Hepatocyte (in vitro differentiated cells): ENCODE results near the gene ATXN2. TPM values are rescaled to one million over a fixed set of nuclear protein-coding genes. Genes with fewer than 3 reads are reported as not detected.

Experiments used
- DNase-seq: peaks from one replicate; pipeline ENCODE4 v3.0.0-alpha.2; 2016; ENCODE audit warnings: low spot score
- H2AFZ ChIP-seq: fragments of 200-600 bp; sonication (generic); 2 replicates; pipeline ENCODE4 v1.6.0; 2016; ENCODE audit warnings: antibody characterized with exemption, mild to moderate bottlenecking
- H3K27ac ChIP-seq: fragments of 200-600 bp; sonication (generic); 2 replicates; pipeline ENCODE4 v1.5.1; 2016; ENCODE audit warnings: mild to moderate bottlenecking
- H3K27me3 ChIP-seq: fragments of 200-600 bp; sonication (generic); 2 replicates; pipeline ENCODE4 v1.6.1; 2016
- H3K36me3 ChIP-seq: fragments of 200-600 bp; sonication (generic); replicated peaks from 2 replicates; pipeline ENCODE4 v1.5.1; 2016; ENCODE audit warnings: low read depth; ENCODE audit not compliant: insufficient read depth
- H3K4me1 ChIP-seq: fragments of 200-600 bp; sonication (generic); 2 replicates; pipeline ENCODE4 v1.5.1; 2016; ENCODE audit warnings: mild to moderate bottlenecking, moderate library complexity; ENCODE audit not compliant: insufficient read depth
- H3K4me2 ChIP-seq: fragments of 200-600 bp; sonication (generic); 2 replicates; pipeline ENCODE4 v1.6.0; 2016
- H3K4me3 ChIP-seq: fragments of 200-600 bp; sonication (generic); 2 replicates; pipeline ENCODE4 v1.5.1; 2016; ENCODE audit warnings: mild to moderate bottlenecking
- H3K79me2 ChIP-seq: fragments of 200-600 bp; sonication (generic); 2 replicates; pipeline ENCODE4 v1.6.0; 2017; ENCODE audit warnings: mild to moderate bottlenecking
- H3K9me2 ChIP-seq: fragments of 200-600 bp; sonication (generic); replicated peaks from 2 replicates; pipeline ENCODE4 v1.6.0; 2017; ENCODE audit warnings: mild to moderate bottlenecking; ENCODE audit not compliant: insufficient read depth
- H3K9me3 ChIP-seq: fragments of 200-600 bp; sonication (generic); 2 replicates; pipeline ENCODE4 v1.5.1; 2016; ENCODE audit warnings: low read depth, mild to moderate bottlenecking
- H4K20me1 ChIP-seq: fragments of 200-600 bp; sonication (generic); 2 replicates; pipeline ENCODE4 v1.6.0; 2016; ENCODE audit warnings: mild to moderate bottlenecking; ENCODE audit not compliant: insufficient read depth, poor library complexity, severe bottlenecking
- CTCF ChIP-seq: fragments of 200-600 bp; sonication (generic); IDR thresholded peaks from 2 replicates; pipeline ENCODE4 v1.5.1; 2016; ENCODE audit warnings: antibody characterized with exemption, mild to moderate bottlenecking; ENCODE audit not compliant: poor library complexity
- EZH2 ChIP-seq: fragments of 200-600 bp; sonication (generic); IDR thresholded peaks from 2 replicates; pipeline ENCODE4 v1.6.1; 2016; ENCODE audit warnings: antibody characterized with exemption, mild to moderate bottlenecking, borderline replicate concordance
- EZH2phosphoT487 ChIP-seq: fragments of 200-600 bp; sonication (generic); IDR thresholded peaks from one replicate; pipeline ENCODE4 v1.6.1; 2018; ENCODE audit warnings: antibody characterized with exemption, mild to moderate bottlenecking, low read depth, moderate library complexity; ENCODE audit not compliant: unreplicated experiment, severe bottlenecking
- WGBS: methylation state at CpG from one replicate; pipeline ENCODE4 v1.1.6; 2016; ENCODE audit warnings: low lambda C conversion rate; ENCODE audit errors: missing lambda C conversion rate; 5-methylcytosine and 5-hydroxymethylcytosine counted together
- polyA plus RNA-seq: library from polyadenylated mRNA; unstranded; fragments of >200 nt; fragmentation: Nextera tagmentation; extraction: Ambion mirVana; gene quantifications from 2 replicates; pipeline ENCODE4 v1.2.1, GENCODE V29; 2016
- total RNA-seq: library from RNA; depleted of rRNA; stranded (reverse); fragments of >200 nt; gene quantifications from 2 replicates; pipeline ENCODE4 v1.2.3, GENCODE V29; 2014

Gene ATXN2
- total and polyA plus RNA-seq, 2 experiments from 2014 or later = 36.9 to 47.9 TPM

GRCh38 chr12:111427417-111428074 lies 171.6 kb downstream of the ATXN2 start:
- DNase-seq = no peak
- Histone ChIP-seq H3K4me3 (no peak overlapping the region), H3K9me2 (no peaks in the 10 kb centered on the region), H3K36me3 (no peaks in the 10 kb centered on the region), H3K27me3 (no peaks in the 10 kb centered on the region), H3K79me2 (peaks cover 5% of the 10 kb centered on the region), H4K20me1 (no peaks in the 10 kb centered on the region), H3K4me1 (peaks cover 23% of the 10 kb centered on the region), H3K9me3 (no peaks in the 10 kb centered on the region), H3K27ac (no peak overlapping the region), H3K4me2 (no peak overlapping the region), H2AFZ (no peak overlapping the region)
- TF ChIP-seq CTCF (no peak), EZH2phosphoT487 (no peak), EZH2 (no peak)
- 95% methylated on average over 7 of the region's 7 CpGs for WGBS

- TF ChIP-seq CTCF = no peak
- TF ChIP-seq EZH2phosphoT487 = no peak
- no peak for TF ChIP-seq EZH2
- WGBS = 85% methylated on average over 11 of the region's 11 CpGs
- no peak for DNase-seq
- Histone ChIP-seq H3K4me2 (no peak overlapping the region), H3K36me3 (no peaks in the 10 kb centered on the region), H3K4me1 (peaks cover 15% of the 10 kb centered on the region), H3K27ac (no peak overlapping the region), H4K20me1 (no peaks in the 10 kb centered on the region), H3K9me3 (no peaks in the 10 kb centered on the region), H3K4me3 (no peak overlapping the region), H3K27me3 (no peaks in the 10 kb centered on the region), H2AFZ (no peak overlapping the region), H3K79me2 (peaks cover 5% of the 10 kb centered on the region), H3K9me2 (no peaks in the 10 kb centered on the region)
These were observed 172.6 kb downstream of the ATXN2 start for GRCh38 chr12:111426344-111427185.

GRCh38 chr12:111425655-111426054 lies 173.5 kb downstream of the ATXN2 start:
- H3K9me3 ChIP-seq = no peaks in the 10 kb centered on the region
- H3K9me2 ChIP-seq = no peaks in the 10 kb centered on the region
- H2AFZ ChIP-seq = no peak overlapping the region
- 71% methylated on average over 8 of the region's 8 CpGs for WGBS
- no peak overlapping the region for H3K4me3 ChIP-seq
- H3K27me3 ChIP-seq = no peaks in the 10 kb centered on the region
- no peaks in the 10 kb centered on the region for H4K20me1 ChIP-seq
- TF ChIP-seq EZH2 (no peak), CTCF (no peak)
- H3K4me1 ChIP-seq = peaks cover 7% of the 10 kb centered on the region
- H3K79me2 ChIP-seq = peaks cover 5% of the 10 kb centered on the region
- DNase-seq = no peak
- no peaks in the 10 kb centered on the region for H3K36me3 ChIP-seq
- peak overlapping the region; percentile 51 for H3K27ac ChIP-seq
- no peak overlapping the region for H3K4me2 ChIP-seq
